ENCODE results near the gene MAPK6.
"Not testable (repeated sequence)": the region's sequence is repeated elsewhere in the genome, so short reads cannot be mapped to it uniquely, and the experiment has no call there.

The MAPK6 gene

DNA sequence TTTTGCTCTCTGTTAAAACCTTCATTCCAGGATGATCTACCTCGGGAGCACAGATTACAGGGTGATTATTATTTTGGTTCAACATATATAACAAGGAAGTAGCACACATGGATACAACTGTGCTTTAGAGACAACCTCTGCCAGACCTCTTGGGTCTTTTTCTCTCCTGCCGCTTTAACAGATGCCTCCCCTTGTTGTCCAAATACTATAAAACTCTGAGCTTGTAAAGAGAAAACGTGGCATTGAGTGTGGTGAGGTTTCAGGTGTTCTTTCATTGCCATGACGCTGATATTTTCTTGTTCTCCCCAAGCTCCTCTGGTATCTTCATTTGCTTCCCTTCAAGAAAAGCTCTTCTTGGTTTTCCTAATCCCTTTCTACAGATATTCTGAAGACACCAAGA, 64.6 kb downstream of the MAPK6 start:
- DNase-seq: no peak

GRCh38 chr15:52085299-52085698, 66.3 kb downstream of the MAPK6 start:
- DNase-seq: no peak

DNA sequence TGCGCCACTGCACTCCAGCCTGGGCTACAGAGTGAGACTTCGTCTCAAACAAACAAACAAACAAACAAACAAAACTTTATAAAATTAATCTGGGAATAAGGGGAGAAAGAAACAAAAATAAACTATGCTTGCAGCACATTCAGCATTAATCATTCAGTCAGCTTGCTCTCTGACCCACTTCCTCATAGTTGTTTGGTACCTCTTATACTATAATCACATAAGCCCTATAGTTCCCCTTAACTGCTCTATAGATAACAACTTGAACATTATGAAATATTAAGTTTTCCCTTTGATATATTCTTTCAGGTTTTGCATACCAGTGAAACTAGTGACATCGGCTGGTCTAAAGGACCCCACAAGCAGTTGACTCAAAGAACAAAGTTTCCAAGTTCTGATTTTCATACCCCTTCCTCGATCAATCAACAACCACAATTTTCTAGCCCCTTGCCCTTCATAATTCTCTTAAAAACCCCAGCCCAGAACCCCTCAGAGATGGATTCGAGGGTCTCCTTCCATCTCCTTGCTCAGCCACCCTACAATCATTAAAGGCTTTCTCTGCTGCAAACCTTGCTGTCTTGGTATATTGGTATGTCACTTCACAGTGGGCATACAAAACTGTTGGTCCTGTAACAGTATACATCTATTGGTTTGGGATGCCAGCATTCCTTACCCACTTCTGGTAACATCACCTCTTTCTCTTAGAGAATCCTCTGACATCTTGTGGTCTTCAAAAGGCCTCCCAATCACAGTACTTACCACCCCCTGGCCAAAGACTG, 67.2 kb downstream of the MAPK6 start:
- no peak for DNase-seq

DNA sequence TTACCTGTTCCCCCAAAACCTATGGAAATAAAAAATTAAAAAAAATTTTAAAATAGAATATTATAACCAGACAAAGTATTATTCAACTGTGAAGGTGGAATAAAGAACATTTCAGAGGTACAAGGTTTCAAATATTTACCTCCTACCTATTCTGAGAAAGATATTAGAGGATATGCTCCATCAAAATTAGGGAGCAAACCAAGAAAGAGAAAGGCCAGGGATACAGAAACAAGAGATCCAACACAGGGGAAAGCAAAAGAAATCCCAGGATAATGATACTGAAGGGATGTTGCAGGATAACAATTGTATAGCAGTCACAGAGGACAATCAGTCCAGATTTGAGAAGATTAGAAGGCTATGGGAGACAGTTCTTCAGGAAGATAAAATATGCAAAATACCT, 71.2 kb downstream of the MAPK6 start:
- no peak for DNase-seq

DNA sequence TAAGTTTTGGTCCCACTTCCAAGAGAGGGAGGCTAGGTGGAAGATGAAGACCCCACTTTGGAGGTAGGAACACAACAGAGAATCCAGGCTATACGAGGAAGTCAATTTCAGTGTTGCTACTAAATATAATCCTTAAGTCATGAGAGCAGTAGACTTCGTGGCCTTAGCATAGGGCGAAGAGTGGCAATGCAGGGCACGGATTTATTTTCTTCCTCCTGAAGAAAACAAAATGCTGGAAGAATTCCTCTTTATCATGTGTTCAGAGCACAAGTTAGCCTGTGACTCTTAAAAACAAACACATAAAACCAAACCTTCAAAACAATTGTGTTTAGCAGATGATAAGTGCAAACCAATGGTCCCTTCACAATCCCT, 74.1 kb downstream of the MAPK6 start:
- DNase-seq: no peak

- DNase-seq: no peak
Observed at GRCh38 chr15:52093539-52094510, 74.8 kb downstream of the MAPK6 start.

- no peak for DNase-seq
Observed at GRCh38 chr15:52094811-52095584, 76.0 kb downstream of the MAPK6 start.

DNA sequence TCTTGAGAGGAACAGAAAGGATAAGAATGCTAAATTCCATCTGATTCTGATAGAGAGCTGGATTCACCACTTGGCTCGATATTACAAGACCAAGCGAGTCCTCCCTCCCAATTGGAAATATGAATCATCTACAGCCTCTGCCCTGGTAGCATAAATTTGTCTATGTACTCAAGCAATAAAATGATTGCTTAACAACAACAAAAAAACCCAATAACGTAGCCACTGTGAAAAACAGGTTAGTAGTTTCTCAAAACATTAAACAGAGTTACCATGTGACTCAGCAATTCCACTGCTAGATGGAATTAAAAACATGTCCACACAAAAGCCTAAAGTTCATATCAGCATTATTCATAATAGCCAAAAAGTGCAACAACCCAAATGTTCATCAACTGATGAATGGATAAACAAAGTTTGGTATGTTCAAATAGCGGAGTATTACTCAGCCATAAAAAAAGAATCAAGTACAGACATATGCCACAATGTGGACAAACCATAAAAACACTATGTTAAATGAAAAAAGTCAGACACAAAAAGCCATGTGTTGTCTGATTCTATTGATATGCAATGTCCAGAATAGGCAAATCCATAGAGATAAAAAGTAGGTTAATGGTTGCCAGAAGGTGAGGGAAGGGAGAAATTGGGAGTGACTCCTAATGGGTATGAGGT, 76.7 kb downstream of the MAPK6 start:
- DNase-seq: no peak

DNA sequence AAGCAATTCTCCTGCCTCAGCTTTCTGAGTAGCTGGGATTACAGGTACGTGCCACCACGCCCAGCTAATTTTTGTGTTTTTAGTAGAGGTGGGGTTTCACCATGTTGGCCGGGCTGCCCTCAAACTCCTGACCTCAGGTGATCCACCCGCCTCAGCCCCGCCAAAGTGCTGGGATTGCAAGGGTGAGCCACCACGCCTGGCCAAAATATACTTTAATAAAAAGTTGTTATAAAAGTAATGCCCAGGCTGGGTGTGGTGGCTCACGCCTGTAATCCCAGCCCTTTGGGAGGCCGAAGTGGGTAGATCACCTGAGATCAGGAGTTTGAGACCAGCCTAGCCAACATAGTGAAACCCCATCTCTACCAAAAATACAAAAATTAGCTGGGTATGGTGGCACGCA, 77.5 kb downstream of the MAPK6 start:
- DNase-seq: not testable (repeated sequence)

DNA sequence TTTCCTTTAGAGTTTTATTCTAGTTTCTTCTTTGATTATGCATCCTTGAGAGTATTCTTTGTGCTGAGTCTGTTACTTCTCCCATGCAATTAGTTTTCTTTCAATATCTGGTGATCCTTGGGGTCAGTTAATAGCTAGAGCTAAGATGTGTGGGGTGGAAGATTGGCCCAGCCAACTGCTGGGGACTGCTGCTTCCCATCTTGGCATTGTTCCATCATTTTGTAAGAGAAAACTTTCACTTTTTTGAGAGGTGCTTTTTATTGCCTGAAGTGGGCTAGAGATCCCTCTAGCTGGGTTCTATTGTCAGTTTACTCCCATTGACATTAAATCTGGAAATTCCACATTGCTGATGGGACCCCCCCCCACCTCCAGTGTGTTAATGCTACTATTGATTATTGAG, 78.2 kb downstream of the MAPK6 start:
- no peak for DNase-seq

DNA sequence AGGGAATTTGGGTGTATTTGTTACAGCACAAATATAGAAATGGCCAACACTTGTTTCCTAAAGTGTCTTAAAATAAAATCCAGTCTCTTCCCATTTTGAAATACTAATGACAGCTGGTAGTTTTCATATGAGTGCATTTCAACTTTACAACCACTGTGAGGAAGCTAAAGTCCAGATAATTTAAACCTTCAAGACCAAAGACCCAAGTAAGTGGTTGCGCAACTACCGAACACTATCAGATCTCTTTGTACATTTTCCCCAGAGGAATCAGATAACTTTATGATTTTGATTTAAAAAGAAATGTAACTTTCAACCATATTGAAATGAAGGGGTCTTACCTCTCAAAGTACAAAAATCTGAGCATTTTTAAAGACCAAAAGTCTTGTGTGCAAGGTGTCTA, 79.3 kb downstream of the MAPK6 start:
- no peak for DNase-seq

DNA sequence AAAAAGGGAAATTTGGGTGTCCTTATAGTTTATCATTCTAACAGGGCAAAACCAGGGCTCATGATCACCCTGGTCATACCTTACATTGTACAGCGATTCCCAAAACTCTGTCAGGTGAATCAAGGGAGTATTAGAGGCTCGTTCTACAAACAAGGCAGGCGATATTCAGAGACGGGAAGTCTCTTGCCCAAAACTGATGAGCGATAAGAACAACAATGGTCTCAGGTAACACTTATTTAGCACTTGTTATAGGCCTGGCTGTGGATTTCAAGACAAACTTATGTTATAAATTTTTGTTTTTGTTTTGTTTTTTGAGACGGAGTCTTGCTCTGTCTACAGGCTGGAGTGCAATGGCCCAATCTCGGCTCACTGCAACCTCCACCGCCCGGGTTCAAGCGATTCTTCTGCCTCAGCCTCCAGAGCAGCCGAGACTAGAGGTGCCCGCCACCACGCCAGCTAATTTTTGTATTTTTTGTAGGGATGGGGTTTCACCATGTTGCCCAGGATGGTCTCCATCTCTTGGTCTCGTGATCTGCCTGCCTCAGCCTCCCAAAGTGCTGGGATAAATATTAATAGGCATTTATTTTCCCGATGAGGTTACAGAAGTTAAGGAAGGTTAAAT, 80.7 kb downstream of the MAPK6 start:
- no peak for DNase-seq

DNA sequence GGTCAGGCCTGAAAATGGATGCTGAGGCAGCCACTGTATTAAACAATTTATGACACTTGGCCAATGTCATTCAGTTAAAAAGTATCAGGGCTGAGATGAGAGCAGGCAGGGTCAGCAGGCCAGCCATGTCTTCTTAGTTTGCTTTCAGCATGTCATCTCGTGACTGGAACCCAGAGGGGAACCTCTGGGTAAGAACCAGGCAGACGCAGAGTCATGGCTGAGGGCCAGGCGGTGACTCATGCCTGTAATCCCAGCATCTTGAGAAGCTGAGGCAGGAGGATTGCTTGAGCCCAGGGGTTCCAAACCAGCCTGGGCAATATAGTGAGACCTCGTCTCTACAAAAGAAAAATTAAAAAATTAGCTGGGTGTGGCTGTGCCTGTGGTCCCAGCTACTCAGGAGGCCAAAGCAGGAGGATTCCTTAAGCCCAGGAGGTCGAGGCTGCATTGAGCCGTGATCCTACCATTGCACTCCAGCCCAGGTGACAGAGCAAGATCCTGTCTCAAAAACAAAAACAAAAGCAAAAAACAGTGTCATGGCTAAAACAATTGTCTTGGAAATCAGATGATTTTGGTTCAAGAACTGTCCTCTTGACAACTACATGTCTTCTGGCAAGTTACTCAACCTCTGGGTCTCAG, 81.9 kb downstream of the MAPK6 start:
- DNase-seq: no peak

- DNase-seq: no peak
Observed at GRCh38 chr15:52101542-52102323, 82.7 kb downstream of the MAPK6 start.

DNA sequence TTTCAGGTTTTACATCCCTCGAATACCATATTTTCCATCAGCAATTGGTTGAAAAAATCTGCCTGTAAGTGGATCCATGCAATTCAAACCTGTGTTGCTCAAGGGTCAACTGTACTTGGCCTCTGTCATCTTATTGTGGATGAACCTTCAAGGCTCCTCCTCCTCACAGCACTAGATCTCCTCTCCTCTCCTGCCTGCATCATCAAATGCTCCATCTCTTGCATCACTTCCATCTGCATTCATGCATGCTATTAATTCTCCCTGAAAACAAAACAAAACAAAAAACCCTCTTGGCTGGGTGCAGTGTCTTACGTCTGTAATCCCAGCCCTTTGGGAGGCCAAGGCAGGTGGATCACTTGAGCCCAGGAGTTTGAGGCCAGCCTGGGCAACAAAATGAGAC, 83.4 kb downstream of the MAPK6 start:
- DNase-seq: no peak

DNA sequence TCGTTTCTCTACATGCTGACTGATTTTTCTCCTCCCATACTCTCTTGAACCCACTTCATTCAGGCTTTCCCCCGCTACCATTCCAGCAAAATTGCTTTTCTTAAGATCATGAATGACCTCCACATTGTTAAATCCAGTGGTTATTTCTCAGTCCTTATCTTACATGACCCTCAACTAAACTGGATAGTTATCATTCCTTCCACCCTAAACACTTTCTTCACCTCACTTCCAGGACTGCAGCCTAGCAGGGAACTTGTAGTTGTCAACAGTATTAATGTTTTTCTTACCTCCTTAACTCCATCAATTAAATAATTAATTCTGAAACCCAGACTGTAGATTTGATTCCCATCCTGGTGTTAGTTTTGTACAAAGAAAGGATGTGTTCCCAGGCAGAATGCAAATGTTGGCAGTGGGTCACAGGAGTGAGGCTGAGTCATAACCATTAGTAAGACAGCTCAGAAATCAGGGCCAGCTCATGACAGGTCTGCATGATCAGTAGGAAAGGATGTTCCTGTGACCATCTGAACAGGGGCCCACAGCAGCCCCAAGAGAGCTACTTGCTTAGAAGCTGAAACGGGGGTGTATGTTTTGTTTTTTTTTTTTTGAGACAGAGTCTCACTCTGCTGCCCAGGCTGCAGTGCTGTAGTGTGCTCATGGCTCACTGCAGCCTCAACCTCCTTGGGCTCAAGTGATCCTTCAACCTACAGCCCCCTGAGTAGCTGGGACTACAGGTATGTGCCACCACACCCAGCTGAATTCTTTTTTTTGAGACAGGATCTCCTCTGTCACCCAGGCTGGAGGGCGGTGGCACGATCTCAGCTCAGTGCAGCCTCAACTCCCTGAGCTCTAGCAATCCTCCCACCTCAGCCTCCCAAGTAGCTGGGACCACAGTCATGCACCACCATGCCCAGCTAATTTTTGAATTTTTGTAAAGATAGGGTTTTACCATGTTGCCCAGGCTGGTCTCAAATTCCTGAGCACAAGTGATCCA, 84.5 kb downstream of the MAPK6 start:
- DNase-seq: no peak

DNA sequence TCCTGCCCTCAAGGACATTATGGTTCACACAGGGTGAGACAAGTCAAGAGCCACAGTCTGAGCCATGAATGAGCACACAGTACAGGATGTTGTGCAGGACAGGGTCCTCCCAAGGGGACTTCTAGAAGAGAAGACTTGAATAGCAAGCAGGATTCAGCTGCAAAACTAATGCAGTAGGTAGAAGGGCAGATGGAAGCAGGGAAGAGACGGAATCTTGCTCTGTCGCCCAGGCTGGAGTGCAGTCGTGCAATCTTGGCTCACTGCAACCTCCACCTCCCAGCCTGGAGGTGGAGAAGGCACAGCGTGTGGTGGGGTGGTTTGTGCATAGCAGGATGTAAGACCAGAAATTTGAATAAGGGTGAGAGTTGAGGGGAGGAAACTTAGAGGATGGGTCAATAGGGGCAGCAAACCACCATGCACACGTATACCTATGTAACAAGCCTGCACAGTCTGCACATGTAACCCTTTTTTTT, 85.5 kb downstream of the MAPK6 start:
- DNase-seq: no peak

- DNase-seq: no peak
Observed at GRCh38 chr15:52105846-52106245, 86.8 kb downstream of the MAPK6 start.

GRCh38 chr15:52106641-52107040, 87.6 kb downstream of the MAPK6 start:
- no peak for DNase-seq

- no peak for DNase-seq
Observed at GRCh38 chr15:52107238-52107637, 88.2 kb downstream of the MAPK6 start.
